NCI-H2107 treated with DMSO at 0.1 percent for 48 hours (cell line): ENCODE data around the gene C5orf47.
A peak's percentile ranks its signal among the peaks of the same experiment; 100 is the strongest.
"Not testable (repeated sequence)": the region's sequence is repeated elsewhere in the genome, so short reads cannot be mapped to it uniquely, and the experiment has no call there.

Experiments
- DNase-seq: peaks from one replicate; lab custom pipeline; 2025; ENCODE audit not compliant: unreplicated experiment; lab: John Stamatoyannopoulos, UW

Gene C5orf47

DNA sequence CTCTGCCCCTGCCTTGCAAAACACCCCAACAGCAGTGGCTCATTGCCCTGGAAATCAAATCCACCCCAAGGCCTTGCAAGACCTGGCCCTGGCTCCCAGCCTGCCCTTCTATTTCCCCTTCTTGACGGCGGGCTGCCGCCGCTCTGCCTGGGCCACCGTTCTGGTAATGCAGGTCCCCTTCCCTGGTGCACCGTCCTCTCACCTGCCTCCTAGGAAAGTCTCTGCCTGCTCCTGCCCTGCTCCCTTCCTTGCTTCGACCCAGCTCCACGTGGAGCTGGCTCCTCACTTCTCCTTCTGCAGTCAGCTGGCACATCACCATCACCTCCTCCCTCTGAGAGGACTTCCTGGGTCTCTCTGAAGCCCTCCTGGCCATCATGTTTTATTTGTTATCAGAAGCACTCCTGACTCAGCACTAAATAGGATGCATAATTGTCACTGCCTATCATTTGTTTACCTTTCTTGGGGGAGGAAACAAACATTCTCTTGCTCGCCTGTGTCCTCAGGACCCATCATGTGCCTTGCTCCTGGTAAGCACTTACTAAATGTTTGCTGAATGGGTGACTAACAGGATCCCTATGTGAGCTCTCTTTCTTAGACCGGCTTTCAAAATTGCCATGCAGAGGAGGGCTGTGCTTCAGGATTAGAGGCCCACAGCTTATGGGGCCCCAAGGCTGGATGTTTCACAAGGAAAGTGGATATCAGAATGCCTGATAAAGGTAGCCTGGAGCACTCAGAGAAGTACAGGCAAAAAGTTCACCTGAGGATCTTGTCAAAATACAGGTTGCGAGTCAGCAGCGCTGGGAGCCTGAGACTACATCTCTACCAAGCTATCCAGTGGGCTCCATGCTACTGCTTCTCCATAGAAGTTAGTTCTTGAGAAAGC, 19.6 kb upstream of the C5orf47 start:
- no peak for DNase-seq

DNA sequence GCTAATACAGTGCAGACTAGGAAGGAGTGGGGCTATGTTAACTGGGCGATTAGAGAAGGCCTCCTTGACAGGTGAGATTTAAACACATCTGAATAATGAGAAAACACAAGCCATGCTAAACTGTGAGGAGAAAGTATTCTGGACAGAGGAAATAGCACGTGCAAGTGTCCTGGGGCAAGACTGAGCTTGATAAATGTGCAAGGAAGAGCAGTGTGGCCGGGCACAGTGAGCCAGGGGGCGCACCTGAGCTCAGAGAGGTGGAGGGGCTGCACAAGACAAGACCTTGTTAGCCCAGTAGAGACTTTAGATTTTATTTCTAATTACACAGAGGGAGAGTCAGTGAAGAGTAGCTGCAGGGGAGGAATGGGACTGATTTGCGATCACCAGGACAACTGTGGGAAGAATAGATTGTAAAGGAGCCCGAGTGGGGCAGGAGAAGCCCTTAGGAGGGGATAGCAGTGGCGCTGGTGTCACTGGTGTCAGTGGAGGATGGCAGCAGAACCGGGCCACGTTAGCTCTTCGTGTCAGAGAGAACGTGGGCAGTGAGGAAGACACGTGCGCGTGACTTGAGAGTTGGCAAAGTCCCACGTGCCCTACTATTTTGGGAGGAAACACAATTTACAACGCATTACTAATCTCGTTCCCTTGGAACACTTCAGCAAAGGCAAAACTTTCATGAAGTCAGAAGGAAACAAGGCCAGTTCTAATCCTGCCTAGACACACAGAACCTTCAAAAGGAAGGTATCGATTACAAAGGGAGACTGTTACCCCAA, 17.9 kb upstream of the C5orf47 start:
- no peak for DNase-seq

DNA sequence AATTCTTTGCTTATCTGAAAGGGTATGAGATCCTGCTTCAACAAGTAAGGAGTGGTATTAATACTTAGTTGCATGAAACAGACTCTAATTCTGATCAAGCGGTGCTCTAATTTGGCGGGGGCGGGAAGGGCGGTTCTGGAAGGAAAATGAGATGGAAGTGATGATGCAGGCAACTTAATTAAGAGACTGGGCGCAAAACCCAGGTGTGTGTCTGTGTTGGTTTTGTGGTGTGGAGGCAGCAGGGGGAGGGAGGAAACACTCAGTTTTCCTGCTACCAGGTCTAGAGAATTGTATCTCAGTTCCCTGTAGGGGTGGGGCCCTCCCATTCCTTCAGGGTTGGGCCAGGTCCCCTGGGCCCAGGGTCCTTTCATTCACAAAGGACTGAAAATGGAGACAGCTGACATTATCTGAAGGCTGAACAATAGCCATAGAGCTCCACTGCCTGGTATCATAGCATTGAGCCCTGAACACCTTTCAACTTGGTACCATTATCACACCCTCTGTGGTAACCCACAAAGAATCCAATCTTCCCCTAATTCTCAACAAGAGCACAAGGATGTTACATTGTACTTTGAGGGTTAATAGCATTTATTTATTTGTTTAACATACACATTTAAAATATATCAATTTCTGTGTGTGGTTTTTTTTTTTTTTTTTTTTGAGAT, 17.2 kb upstream of the C5orf47 start:
- DNase-seq, result peak; percentile 73

DNA sequence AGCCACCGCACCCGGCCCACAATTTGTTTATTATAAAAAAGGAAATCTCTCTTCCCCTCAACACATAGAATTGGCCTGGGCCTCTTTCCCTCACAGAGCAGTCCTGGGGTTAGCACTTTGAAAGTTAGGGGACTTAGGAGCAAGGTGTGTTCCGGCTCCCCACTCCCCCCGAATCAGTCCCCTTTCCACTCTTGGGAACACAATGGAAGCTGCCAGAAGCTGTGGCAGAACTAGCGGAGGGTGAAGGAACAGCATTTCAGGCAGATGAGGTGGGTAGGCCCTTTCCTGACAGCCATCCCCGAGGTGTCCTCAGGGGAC, 16.4 kb upstream of the C5orf47 start:
- no peak for DNase-seq

DNA sequence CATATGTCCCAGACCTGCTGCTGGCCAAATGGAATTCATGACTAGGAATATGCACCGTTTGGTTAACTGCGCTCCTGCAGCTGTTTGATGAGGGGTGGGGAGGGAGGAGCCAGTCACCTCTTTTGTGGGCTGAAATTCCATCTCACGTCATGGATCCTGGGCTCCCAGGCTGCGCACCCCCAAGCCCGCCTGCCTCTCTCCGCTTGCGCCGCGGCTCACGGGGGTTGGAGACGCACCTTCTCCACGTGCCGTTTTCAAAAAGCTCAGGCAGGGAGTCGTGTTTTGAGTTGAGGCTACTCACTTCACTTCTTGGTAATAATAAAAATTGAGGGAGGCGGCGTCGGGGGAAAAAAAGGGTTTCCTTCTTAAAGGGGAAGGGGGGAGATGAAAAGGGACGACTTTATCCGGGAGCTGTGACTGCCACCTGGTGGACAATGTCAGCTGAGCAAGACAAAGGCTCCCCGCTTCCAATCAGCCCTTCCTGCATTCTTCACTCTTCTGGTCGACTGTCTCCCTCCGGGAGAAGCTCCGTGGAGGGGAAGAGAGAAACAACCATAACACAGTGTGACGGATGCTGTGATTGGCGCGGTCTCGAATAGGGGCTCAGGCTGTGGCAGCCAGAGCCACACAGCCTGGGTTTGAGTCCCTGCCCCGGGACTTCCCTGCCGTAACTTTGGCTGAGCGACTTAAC, 15.9 kb upstream of the C5orf47 start:
- peak; percentile 41 for DNase-seq

DNA sequence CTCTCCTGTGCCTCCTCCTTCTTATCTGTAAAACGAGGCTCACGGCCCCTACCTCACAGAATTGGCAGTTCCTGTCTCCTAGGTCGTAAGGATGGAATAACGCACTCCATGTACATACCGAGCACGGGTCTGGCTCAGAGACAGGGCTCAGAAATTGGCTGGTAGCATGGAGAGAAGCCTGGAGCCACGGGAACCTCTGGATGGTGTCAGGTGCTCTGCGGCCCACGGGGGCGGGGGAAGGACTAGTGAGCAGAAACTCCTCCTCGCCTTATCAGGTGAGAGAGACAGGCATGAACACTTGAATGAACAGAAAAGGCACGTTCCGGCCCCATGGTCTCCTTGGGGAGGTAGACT, 15.4 kb upstream of the C5orf47 start:
- peak; percentile 3 for DNase-seq

DNA sequence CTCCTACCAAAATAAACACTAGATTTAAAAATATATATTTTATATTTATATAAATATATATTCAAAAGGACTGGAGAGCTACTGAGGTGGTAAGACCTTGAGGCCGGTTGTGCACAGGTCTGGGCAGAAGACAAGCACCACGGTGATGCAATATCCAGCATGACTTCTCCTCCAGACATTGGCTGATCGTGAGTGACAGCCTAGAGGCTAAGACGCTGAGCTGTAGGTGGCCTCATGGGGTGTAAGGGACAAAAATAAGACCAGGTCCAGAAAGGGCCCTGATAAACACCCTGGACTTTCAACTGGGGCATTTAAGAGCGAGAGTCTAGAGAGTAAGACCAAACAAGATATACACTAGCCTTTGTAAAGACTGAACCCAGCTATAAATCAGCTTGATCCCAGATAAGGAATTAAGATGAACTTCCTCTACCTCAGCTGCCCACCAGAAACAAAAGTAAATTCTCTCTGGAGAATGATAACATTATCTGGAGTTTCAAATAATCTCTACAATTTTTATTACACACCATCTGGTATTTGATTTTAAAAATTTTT, 14.2 kb upstream of the C5orf47 start:
- DNase-seq, result no peak

DNA sequence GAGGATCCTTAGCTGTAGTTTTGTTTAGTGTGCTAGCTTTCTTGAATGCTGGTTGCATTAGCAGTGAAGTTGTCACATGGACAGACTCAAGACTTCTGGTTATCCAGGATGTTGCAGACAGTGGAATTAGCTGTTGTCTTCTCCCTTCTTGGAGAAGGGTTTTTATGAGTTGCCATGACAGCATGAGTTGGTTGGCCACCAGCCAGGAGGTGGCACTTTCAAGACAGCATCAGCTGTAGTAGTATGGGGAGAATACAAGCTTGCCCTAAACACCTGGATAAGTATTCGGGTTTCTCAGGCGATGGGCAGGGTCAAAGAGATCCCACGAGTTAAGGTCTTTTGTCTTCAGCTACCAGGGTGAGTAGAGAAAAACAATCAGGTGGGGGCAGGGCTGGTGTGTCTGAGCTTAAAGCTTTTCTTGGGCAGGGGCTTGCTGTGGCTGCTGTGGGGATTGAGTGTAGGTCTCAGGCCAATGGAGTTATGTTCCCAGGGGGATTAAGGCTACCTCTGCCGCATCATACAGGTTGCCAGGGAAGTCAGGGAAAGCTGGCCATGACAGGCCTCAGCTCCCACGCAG, 7.7 kb upstream of the C5orf47 start:
- DNase-seq, result no peak

DNA sequence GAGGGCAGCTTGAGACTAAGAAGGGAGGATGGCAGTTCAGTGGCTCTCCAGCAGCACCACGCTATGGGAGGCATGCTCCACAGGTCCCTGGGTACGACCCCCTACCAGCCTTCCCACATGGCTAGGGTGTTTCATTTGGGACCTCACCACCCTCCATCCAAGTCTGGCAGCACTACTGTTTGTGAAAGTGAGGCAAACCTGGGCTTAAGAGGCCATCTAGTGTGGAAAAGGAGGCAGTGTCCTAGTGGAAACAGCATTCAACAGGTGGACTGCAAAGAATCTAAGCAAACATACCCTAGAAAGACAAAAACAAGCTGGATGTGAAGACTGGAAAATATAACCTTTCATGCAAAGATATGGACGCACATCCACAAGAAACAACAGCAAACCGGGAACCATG, 4.8 kb upstream of the C5orf47 start:
- no peak for DNase-seq

DNA sequence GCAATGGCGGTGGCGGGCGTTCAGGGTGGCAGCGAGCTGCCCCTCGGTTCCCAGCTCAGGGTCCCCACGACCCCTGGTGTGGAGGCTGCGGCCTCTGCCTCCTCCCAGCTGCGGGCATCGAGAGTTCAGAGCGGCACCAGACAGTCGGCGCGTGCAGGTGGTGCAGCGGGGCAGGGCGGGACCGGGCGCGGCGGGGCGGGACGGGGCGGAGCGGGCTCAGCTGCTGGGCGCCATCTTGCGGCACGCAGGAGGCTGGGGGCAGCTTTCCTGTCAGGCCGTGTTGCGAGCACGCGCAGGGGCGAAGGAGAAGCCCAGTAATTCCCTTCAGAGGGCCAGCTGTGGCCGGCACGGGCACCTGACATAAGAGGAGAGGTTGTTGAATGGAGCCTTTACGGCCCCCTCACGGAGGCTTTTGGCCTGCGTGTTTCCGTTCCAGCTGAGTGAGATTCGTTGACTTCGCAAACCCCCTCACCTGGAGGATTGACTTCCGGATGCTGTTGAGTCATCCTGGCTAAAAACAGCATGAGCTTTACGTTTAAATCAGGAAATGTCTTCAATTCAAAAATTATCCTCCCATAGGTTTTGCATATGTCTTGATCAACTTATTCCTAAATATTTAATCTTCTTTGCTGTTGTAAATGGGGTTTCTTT, 587 bp downstream of the C5orf47 start:
- DNase-seq, result no peak

DNA sequence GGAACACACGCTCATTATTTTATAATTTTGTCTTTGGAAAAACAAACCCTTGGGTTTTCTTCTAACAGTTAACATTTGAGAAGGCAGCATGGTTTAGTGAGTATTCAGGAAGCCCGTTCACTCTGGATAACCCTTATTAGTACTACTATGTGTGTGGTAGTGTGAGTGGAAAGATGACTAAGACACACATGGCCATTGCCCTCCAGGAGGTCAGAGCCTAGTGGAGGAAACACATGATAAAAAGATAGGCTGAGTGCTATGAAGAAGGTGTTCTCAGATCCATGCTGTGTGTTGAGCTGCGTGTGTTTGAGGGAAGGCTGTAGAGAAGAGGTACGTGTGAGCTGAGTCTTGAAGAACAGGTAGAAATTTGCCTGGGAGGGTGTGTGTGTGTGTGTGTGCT, 8.4 kb downstream of the C5orf47 start:
- DNase-seq, result no peak

DNA sequence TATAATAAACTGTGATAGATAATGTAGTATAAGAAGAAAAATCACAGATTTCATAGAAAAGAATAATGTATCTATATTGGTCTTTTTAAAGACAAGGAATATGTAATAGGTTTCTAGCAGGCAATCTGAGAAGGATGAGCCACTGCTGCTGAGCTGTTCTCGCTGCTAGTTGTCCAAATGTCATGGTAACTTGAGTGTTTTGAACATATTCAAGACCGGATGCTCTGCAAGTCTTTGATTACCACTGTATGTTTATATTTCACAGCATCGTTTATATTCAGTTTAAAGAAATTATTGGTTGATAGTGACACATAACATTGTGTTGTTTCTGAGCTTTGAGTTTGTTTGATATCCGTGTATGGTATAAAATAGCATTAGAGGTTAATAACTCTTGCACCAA, 9.6 kb downstream of the C5orf47 start:
- no peak for DNase-seq

DNA sequence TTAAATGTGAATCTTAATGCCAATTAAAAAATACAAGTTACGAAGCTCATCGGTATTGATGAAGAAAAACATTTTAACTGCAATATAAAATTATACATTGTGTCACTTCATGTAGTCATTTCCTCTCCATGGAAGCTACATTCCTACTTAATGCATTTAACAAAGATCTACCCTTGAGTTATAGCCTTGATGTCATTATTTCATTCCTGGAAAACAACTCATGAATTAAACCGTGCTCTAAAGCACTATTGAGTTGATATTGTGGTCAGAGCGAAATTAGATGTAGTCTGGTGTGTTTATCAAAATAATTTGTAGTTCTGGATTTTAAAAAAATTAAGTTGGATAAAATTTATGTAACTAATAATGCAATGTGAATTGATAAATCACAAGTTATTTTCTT, 11.1 kb downstream of the C5orf47 start:
- DNase-seq, result no peak

DNA sequence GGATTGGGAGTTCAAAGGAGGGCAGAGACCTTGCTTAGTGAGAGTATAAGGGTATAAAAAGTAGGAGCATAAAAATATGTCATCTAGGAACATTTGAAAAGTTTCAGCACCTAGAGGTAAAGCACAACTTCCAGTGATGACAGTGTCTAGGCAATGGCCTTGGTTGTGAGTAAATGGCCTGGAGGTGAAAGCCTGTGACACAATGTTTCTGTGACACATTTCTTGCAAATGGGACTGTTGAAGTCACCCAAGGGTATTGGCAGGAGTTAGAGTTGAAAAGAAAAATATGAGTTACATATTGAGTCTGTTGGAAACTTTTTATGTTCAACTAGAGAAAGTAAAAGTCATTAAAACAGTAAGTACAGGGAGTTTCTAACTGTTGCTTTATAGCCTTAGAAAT, 14.8 kb downstream of the C5orf47 start:
- DNase-seq, result no peak

DNA sequence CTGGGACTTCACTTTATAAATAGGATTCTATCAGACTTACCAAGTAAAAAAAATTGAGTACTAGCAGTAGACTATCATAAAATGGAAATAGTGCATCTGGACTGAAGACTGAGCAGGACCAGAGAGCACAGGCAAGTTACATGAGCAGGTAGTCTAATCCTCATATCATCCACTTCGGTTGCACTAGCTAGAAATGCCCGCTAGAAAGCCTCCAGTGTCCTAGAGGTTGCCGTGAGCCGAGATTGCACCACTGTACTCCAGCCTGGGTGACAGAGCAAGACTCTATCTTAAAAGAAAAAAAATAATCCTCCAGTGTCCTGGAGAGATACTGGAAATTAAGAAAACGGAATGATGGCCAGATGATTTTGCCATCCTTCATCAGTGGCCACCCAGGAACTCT, 20.0 kb downstream of the C5orf47 start:
- no peak for DNase-seq

DNA sequence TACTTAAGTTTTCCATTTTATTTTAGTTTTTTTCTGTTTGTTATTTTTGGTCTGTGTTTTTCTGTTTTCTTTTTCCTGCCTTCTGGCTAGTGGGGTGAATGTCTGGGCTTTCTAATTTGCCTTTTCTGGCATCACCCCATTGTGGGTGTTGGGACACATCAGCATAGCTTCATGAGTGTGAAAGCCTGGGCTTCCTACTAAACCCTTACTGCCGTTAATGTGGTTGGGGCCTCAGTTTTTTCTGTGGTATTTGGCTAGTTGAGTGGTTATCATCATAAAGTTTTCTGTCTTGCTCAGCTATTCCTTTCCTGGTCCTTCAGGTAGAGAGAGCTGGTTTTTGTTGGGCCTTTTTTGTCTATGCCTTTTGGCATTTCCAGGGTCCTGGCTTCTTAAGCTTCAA, 21.4 kb downstream of the C5orf47 start:
- no peak for DNase-seq

DNA sequence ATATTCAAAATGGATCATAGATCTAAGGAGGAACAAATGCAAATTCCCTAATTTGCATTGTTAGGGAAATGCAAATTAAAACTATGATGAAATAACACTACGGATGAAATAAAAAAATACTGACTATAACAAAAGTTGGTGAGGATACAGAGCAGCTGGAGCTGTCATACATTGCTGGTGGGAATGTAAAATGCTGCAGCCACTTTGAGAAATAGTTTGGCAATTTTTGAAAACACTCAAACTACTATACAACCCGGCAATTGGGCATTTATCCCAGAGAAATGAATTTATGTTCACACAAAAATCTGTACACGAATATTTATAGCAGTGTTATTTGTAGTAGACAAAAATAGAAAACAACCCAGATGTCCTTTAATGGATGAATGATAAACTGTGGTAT, 22.5 kb downstream of the C5orf47 start:
- DNase-seq, result no peak

DNA sequence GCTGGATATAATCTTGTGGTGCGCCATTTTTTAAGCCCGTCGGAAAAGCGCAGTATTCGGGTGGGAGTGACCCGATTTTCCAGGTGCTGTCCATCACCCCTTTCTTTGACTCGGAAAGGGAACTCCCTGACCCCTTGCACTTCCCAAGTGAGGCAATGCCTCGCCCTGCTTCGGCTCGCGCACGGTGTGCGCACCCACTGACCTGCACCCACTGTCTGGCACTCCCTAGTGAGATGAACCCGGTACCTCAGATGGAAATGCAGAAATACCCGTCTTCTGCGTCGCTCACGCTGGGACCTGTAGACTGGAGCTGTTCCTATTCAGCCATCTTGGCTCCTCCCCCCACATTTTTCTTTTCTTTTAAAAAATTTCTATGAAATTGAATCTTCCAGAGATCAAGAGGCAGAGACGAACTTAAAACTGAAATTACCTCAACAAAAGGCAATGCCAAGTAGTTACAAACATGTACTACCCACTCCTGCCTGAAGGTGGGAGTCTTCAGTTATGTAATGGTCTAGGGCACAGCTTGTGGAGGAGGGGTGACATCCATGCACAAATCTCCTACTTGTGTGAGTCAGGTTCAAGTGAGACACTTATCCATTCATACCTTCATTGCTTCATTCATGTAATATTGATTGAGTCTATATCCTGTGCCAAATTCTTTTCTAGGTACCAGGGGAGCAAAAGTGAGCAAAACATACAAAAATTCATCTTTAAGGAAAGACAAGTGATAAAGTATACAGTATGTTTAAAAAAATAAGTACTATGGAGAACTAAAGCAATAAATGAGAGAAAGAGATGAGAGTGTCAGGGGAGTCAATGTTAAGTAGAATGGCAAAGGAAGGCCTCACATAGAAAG, 31.3 kb downstream of the C5orf47 start:
- not testable (repeated sequence) for DNase-seq

DNA sequence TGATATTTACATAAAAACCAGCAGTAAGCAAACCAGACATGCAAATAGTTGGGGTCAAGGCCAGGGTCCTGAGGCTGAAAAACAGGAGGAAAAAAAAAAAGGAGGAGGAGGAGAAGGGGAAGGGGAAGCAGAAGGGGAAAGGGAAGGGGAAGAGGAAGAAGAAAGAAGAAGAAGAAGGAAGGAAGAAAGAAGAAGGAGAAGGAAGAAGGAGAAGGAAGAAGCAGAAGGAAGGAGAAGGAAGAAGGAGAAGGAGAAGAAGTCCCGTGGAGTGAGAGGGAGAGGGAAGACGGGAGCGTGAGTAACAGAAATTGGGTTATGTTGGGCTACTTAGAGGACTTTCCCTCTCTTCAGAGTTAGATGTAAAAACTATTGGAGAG, 31.9 kb downstream of the C5orf47 start:
- no peak for DNase-seq
